Stomach (tissue), 4 donors: ENCODE data around the gene MMAA.

ENCODE experiments used
- POLR2A ChIP-seq, 4 donors: fragments of 450-650 bp; IDR thresholded peaks; one replicate each; pipeline ENCODE4 v1.6.1; 2016; ENCODE audit warnings: antibody characterized with exemption in 4 of 4, control low read depth in 2 of 4, mild to moderate bottlenecking in 1 of 4, moderate library complexity in 1 of 4
- POLR2AphosphoS5 ChIP-seq, 3 donors: sonication (generic); formaldehyde crosslinking; IDR thresholded peaks; one replicate each; pipeline ENCODE4 v1.6.1; 2016; ENCODE audit warnings: antibody characterized with exemption in 3 of 3
- TF ChIP-seq, protein P1 (sequence below), 7 experiments: fragments of 450-650 bp in 4 of 7; fragments of 200-600 bp in 3 of 7; sonication (generic) in 3 of 7; IDR thresholded peaks; one replicate each; pipeline ENCODE4 v1.5.1; 2016 to 2019; ENCODE audit warnings: antibody characterized with exemption in 7 of 7, control low read depth in 2 of 7, mild to moderate bottlenecking in 1 of 7

DNA sequence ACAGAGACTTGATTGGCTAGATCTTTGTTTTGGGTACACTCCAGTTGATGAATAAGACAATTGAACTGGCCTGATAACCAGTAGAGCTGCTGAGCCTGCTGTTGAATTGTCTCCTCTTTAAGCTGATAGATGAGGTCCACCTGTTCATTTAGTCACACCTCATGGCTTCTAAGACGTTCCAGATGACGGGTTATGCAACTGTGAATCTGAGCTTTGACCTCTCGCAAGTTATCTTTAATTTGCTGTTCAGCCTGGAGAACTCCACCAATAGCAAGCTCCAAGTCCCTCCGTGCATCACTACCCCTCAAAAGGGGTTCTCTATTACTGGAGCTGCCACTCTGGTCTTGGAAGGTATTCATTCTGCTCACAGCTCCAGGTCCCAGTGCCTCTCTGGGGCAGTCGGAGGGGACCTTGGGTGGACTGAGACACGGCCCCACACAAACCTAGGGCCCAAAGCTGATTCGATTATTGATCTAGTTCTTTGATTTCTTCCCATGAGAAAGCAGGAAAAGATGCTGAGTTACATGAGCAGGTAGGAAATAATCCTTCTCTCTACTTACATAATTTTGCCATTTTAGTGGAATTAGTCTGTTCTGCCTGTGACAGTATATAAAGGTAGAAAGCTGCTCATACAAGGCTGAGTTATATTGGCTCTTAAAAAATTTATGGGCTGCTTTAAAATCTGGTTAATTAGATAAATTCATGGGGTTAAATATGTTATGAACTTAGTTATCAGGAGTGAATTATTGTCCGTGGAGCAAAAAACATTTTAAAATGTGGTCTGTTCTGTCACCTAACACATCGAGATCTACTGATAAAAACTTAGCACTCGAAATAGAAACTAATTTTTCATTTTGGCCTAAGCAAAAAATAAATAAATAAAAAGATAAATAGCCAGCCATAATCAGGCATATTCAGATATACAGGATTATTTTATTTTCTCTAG, 6.8 kb downstream of the MMAA start:
- TF ChIP-seq POLR2A (IDR thresholded peaks at IDR 0.05) (no peak), POLR2AphosphoS5 (IDR thresholded peaks at IDR 0.05) (no peak)
- TF ChIP-seq, protein P1, sequence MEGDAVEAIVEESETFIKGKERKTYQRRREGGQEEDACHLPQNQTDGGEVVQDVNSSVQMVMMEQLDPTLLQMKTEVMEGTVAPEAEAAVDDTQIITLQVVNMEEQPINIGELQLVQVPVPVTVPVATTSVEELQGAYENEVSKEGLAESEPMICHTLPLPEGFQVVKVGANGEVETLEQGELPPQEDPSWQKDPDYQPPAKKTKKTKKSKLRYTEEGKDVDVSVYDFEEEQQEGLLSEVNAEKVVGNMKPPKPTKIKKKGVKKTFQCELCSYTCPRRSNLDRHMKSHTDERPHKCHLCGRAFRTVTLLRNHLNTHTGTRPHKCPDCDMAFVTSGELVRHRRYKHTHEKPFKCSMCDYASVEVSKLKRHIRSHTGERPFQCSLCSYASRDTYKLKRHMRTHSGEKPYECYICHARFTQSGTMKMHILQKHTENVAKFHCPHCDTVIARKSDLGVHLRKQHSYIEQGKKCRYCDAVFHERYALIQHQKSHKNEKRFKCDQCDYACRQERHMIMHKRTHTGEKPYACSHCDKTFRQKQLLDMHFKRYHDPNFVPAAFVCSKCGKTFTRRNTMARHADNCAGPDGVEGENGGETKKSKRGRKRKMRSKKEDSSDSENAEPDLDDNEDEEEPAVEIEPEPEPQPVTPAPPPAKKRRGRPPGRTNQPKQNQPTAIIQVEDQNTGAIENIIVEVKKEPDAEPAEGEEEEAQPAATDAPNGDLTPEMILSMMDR (IDR thresholded peaks at IDR 0.05) = no peak
